Left hindlimb (tissue), 1 donor: ENCODE data around the gene MAPRE3.
"Not testable (repeated sequence)": the region's sequence is repeated elsewhere in the genome, so short reads cannot be mapped to it uniquely, and the experiment has no call there.

ENCODE experiments used
- DNase-seq: peaks from one replicate; pipeline ENCODE4 v3.0.0-alpha.2; 2018

The MAPRE3 gene

DNA sequence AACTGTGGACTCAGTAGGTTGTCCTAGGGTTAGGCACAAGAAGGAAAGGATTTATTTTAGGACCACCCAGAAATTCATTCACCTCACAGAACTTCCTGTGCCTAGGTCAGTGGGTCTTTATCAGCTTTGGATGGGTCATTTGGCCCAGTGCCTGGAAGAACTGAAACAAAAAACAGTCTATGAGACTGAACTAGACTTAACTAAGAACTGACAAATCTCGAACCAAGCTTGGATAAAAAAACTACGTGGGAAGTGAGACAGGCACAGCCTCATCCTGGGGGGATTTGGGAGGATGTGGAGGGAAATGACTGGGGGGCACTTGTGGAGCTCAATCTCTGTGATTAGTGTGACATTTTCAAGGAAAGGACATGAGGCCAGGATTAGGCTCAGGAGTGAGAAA, 103.3 kb downstream of the MAPRE3 start:
- no peak for DNase-seq

DNA sequence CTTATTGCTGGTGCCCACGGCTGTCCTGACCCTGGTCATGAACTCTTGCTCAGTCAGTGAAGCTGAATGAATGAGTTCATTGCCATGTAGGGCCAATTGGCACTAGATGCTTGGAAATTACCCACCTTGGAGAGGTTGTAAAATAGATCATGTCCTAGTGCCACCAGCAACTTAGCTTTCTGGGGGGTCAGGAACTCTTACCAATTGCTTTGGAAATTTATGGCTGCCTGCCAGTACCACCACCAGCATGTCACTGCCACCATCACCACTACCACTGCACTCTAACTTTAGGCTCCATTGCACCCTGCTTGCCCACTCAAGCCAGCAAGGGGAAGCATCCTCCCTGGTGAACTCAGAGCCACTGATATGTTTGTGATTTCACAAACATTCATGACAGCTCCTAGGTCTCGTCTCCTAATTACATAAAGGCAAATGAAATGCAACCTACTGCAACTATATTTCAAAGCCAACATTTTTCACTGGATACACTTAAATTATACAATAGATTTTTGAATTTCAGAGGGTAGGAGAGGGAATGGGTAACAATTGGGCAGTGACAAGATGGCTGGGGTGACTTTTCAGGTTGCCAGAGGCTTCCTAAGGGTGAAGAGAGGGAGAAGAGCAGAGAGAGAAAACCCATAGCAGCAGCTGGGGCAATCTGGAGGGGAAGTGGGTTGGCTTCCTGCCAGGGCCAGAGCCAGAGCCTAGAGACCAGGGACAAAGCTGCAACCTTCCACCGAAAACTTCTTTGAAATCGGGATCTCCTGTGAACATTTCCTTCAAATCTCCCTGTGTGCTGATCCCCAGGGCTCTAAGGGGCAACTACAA, 104.5 kb downstream of the MAPRE3 start:
- no peak for DNase-seq

DNA sequence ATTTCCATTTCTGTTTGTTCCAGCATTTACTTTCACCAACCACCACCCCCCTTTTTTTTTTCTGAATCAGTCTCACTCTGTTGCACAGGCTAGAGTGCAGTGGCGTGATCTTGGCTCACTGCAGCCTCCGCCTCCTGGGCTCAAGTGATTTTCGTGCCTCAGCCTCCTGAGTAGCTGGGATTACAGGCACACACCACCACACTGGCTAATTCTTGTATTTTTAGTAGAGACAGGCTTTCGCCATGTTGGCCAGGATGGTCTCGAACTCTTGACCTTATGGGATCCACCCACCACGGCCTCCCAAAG, 105.1 kb downstream of the MAPRE3 start:
- DNase-seq: not testable (repeated sequence)

DNA sequence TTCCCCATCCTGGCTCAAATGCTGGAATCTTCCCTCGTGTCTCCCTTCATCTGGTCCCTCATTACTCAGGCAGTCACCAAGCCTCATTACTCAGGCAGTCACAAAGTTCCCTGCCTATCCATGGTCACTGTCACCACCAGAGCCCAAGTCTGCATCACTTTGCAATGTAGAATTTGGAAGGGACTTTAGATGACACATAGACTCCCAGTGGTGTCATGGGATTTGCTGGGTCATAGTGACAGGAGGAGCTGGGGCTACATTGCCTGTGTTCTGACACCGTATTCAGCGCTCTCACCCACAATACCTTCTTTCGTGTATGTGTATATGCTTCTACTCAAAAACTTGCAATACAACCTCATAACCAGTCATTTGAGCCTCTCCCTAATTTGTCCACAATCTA, 105.9 kb downstream of the MAPRE3 start:
- DNase-seq: no peak
